ENCODE measurements around the gene NPPB. TPM values are rescaled to one million over a fixed set of nuclear protein-coding genes. Genes with fewer than 3 reads are reported as not detected.
A peak's percentile ranks its signal among the peaks of the same experiment; 100 is the strongest.

Gene NPPB
- total and polyA plus RNA-seq, 9 of the 15 experiments (the other 6 are each of a cell fraction or from before 2014, with no cell fraction given): not detected

- TF ChIP-seq ZNF518B (CRISPR knock-in tag; IDR thresholded peaks at IDR 0.05) (no peak), RAD21 (CRISPR knock-in tag; conservative IDR thresholded peaks at IDR 0.05 in 1 of 2, IDR thresholded peaks at IDR 0.05 in 1 of 2) (peak; percentile 26 to 63; a peak in 3 of 4 replicates), ZNF24 (IDR thresholded peaks at IDR 0.05) (no peak), ILK (tag; IDR thresholded peaks at IDR 0.05; ENCODE audit: borderline replicate concordance, low read depth) (no peak), EP300 (IDR thresholded peaks at IDR 0.05; ENCODE audit: low read length) (peak; percentile 33; the same call in 1 of the 2 replicates), SNRNP70 (optimal IDR thresholded peaks at IDR 0.05; ENCODE audit: low read depth, low read length) (no peak), CBFB (CRISPR knock-in tag; IDR thresholded peaks at IDR 0.05) (no peak)
Observed at GRCh38 chr1:11881749-11882441, 23.1 kb upstream of the NPPB start (continued).

Measured in K562 (cell line).